Liver (tissue), 9 donors: ENCODE measurements around the gene RASAL2. TPM values are rescaled to one million over a fixed set of nuclear protein-coding genes. Genes with fewer than 3 reads are reported as not detected.

Source experiments
- DNase-seq: peaks from one replicate; pipeline ENCODE4 v3.0.0-alpha.2; 2017; ENCODE audit warnings: low spot score
- H3K27ac ChIP-seq, 2 donors: one replicate each; pipeline ENCODE4 v1.7.0; 2013; ENCODE audit warnings: inconsistent platforms in 2 of 2, low read length in 2 of 2, control low read depth in 1 of 2, low read depth in 1 of 2, mild to moderate bottlenecking in 1 of 2
- H3K27me3 ChIP-seq, 4 donors: one replicate each; pipeline versions ENCODE4 v1.6.1 to v1.7.0; 2013; ENCODE audit warnings: low read length in 3 of 4, inconsistent platforms in 1 of 4, mild to moderate bottlenecking in 1 of 4, moderate library complexity in 1 of 4; ENCODE audit not compliant: control insufficient read depth in 4 of 4, insufficient read depth in 4 of 4
- H3K36me3 ChIP-seq, 4 donors: one replicate each; pipeline versions ENCODE4 v1.6.1 to v1.7.0; 2013; ENCODE audit warnings: low read length in 3 of 4, mild to moderate bottlenecking in 3 of 4, low read depth in 1 of 4, moderate library complexity in 1 of 4; ENCODE audit not compliant: control insufficient read depth in 4 of 4, insufficient read depth in 3 of 4
- H3K4me1 ChIP-seq, 4 donors: one replicate each; pipeline versions ENCODE4 v1.6.1 to v1.7.0; 2013; ENCODE audit warnings: low read length in 3 of 4, mild to moderate bottlenecking in 3 of 4, moderate library complexity in 1 of 4; ENCODE audit not compliant: control insufficient read depth in 4 of 4, insufficient read depth in 4 of 4
- H3K4me3 ChIP-seq, 3 donors: one replicate each; pipeline versions ENCODE4 v1.6.1 to v1.7.0; 2013; ENCODE audit warnings: low read length in 3 of 3, control low read depth in 1 of 3, low read depth in 1 of 3, mild to moderate bottlenecking in 1 of 3
- H3K9ac ChIP-seq, 2 donors: one replicate each; pipeline ENCODE4 v1.7.0; 2013; ENCODE audit warnings: low read length in 2 of 2, mild to moderate bottlenecking in 2 of 2, moderate library complexity in 2 of 2, control low read depth in 1 of 2, low read depth in 1 of 2
- H3K9me3 ChIP-seq, 4 donors: one replicate each; pipeline versions ENCODE4 v1.6.1 to v1.7.0; 2013; ENCODE audit warnings: low read length in 3 of 4; ENCODE audit not compliant: control insufficient read depth in 4 of 4
- ATF3 ChIP-seq: IDR thresholded peaks from 2 replicates; pipeline ENCODE4 v1.6.1; 2016; ENCODE audit warnings: antibody characterized with exemption
- EGR1 ChIP-seq, 2 donors: IDR thresholded peaks; 2 replicates each; pipeline ENCODE4 v1.6.1; 2016 to 2018; ENCODE audit warnings: antibody characterized with exemption in 2 of 2, low read depth in 2 of 2
- FOXA1 ChIP-seq: IDR thresholded peaks from 2 replicates; pipeline ENCODE4 v1.6.1; 2016; ENCODE audit warnings: antibody characterized with exemption
- GABPA ChIP-seq, 2 donors: IDR thresholded peaks in 1 of 2; conservative IDR thresholded peaks in 1 of 2; 2 replicates each; pipeline ENCODE4 v1.6.1; 2016; ENCODE audit warnings: antibody characterized with exemption in 2 of 2, mild to moderate bottlenecking in 1 of 2, moderate library complexity in 1 of 2
- HNF4A ChIP-seq, 2 donors: conservative IDR thresholded peaks; 2 replicates each; pipeline ENCODE4 v1.6.1; 2016; ENCODE audit warnings: antibody characterized with exemption in 2 of 2, mild to moderate bottlenecking in 2 of 2
- JUND ChIP-seq, 2 donors: IDR thresholded peaks; 2 replicates each; pipeline ENCODE4 v1.6.1; 2016; ENCODE audit warnings: antibody characterized with exemption in 2 of 2
- NR2F2 ChIP-seq: IDR thresholded peaks from 2 replicates; pipeline ENCODE4 v1.6.1; 2016; ENCODE audit warnings: antibody characterized with exemption
- RAD21 ChIP-seq, 2 donors: IDR thresholded peaks; 2 replicates each; pipeline ENCODE4 v1.6.1; 2016; ENCODE audit warnings: antibody characterized with exemption in 2 of 2, mild to moderate bottlenecking in 2 of 2
- RXRA ChIP-seq, 2 donors: IDR thresholded peaks; 2 replicates each; pipeline ENCODE4 v1.6.1; 2017 to 2018; ENCODE audit warnings: antibody characterized with exemption in 2 of 2, mild to moderate bottlenecking in 1 of 2
- SP1 ChIP-seq: IDR thresholded peaks from 2 replicates; pipeline ENCODE4 v1.6.1; 2018; ENCODE audit warnings: antibody characterized with exemption, mild to moderate bottlenecking
- TAF1 ChIP-seq: conservative IDR thresholded peaks from 2 replicates; pipeline ENCODE4 v1.6.1; 2016; ENCODE audit warnings: antibody characterized with exemption, mild to moderate bottlenecking
- WGBS: extraction: QIAGEN DNeasy Blood & Tissue Kit; methylation state at CpG from one replicate; pipeline ENCODE4 v1.1.7; 2013; 5-methylcytosine and 5-hydroxymethylcytosine counted together
- polyA plus RNA-seq, 2 donors: library from polyadenylated mRNA; stranded (reverse) in 1 of 2; unstranded in 1 of 2; fragments of 200-250 nt in 1 of 2; fragments of >200 nt in 1 of 2; fragmentation: Nextera tagmentation in 1 of 2; extraction: Ambion mirVana in 1 of 2; gene quantifications; one replicate each; pipeline versions ENCODE4 v1.2.1 to v1.2.3, GENCODE V29; 2013 to 2015
- total RNA-seq, 2 donors: library from RNA; depleted of rRNA; stranded (reverse); fragments of >200 nt; gene quantifications; one replicate each; pipeline ENCODE4 v1.2.3, GENCODE V29; 2014
- TF ChIP-seq, protein P1 (sequence below): IDR thresholded peaks from 2 replicates; pipeline ENCODE4 v1.6.1; 2016; ENCODE audit warnings: antibody characterized with exemption, mild to moderate bottlenecking
- TF ChIP-seq, protein P2 (sequence below): fragments of 150-350 bp; IDR thresholded peaks from 2 replicates; pipeline ENCODE4 v1.5.1; 2017; ENCODE audit warnings: improper control_type of control experiment, low read depth, low read length; ENCODE audit not compliant: missing input control
- donor health status: healthy.
- donor health status: healthy.
- donor health status: healthy.
- donor health status: healthy.
- donor health status: healthy.

Gene RASAL2
- total and polyA plus RNA-seq, 4 donors, result 1.8 to 8.1 (median 4.1) TPM

- TF ChIP-seq FOXA1 (no peak), GABPA (IDR thresholded peaks at IDR 0.05 in 1 of 2, conservative IDR thresholded peaks at IDR 0.05 in 1 of 2) (no peak), TAF1 (no peak), RXRA (IDR thresholded peaks at IDR 0.05) (no peak), NR2F2 (no peak)
- TF ChIP-seq, protein P1, sequence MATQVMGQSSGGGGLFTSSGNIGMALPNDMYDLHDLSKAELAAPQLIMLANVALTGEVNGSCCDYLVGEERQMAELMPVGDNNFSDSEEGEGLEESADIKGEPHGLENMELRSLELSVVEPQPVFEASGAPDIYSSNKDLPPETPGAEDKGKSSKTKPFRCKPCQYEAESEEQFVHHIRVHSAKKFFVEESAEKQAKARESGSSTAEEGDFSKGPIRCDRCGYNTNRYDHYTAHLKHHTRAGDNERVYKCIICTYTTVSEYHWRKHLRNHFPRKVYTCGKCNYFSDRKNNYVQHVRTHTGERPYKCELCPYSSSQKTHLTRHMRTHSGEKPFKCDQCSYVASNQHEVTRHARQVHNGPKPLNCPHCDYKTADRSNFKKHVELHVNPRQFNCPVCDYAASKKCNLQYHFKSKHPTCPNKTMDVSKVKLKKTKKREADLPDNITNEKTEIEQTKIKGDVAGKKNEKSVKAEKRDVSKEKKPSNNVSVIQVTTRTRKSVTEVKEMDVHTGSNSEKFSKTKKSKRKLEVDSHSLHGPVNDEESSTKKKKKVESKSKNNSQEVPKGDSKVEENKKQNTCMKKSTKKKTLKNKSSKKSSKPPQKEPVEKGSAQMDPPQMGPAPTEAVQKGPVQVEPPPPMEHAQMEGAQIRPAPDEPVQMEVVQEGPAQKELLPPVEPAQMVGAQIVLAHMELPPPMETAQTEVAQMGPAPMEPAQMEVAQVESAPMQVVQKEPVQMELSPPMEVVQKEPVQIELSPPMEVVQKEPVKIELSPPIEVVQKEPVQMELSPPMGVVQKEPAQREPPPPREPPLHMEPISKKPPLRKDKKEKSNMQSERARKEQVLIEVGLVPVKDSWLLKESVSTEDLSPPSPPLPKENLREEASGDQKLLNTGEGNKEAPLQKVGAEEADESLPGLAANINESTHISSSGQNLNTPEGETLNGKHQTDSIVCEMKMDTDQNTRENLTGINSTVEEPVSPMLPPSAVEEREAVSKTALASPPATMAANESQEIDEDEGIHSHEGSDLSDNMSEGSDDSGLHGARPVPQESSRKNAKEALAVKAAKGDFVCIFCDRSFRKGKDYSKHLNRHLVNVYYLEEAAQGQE, result no peak
- WGBS, result 91% methylated on average over 10 of the region's 10 CpGs
- no peak overlapping the region for H3K9ac ChIP-seq
- H3K4me1 ChIP-seq, result no peaks in the 10 kb centered on the region
- no peak overlapping the region for H3K4me3 ChIP-seq
- no peaks in the 10 kb centered on the region for H3K27me3 ChIP-seq
- no peak for DNase-seq
- no peaks in the 10 kb centered on the region for H3K36me3 ChIP-seq
- no peak overlapping the region for H3K27ac ChIP-seq
- no peaks in the 10 kb centered on the region for H3K9me3 ChIP-seq
Observed at GRCh38 chr1:178500936-178501554, 407.1 kb downstream of the RASAL2 start.

- WGBS, result 25% methylated on average over 5 of the region's 5 CpGs
- Histone ChIP-seq H3K27ac (no peak overlapping the region), H3K4me1 (no peaks in the 10 kb centered on the region), H3K36me3 (no peaks in the 10 kb centered on the region), H3K4me3 (no peak overlapping the region), H3K27me3 (no peaks in the 10 kb centered on the region), H3K9me3 (no peaks in the 10 kb centered on the region), H3K9ac (no peak overlapping the region)
- DNase-seq, result peak; percentile 81
- TF ChIP-seq JUND (IDR thresholded peaks at IDR 0.05), result no peak
- peak; percentile 69 to 81 for TF ChIP-seq RAD21 (IDR thresholded peaks at IDR 0.05)
- TF ChIP-seq, protein P2, sequence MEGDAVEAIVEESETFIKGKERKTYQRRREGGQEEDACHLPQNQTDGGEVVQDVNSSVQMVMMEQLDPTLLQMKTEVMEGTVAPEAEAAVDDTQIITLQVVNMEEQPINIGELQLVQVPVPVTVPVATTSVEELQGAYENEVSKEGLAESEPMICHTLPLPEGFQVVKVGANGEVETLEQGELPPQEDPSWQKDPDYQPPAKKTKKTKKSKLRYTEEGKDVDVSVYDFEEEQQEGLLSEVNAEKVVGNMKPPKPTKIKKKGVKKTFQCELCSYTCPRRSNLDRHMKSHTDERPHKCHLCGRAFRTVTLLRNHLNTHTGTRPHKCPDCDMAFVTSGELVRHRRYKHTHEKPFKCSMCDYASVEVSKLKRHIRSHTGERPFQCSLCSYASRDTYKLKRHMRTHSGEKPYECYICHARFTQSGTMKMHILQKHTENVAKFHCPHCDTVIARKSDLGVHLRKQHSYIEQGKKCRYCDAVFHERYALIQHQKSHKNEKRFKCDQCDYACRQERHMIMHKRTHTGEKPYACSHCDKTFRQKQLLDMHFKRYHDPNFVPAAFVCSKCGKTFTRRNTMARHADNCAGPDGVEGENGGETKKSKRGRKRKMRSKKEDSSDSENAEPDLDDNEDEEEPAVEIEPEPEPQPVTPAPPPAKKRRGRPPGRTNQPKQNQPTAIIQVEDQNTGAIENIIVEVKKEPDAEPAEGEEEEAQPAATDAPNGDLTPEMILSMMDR, result peak; percentile 79
- TF ChIP-seq TAF1, result no peak
- no peak for TF ChIP-seq RXRA (IDR thresholded peaks at IDR 0.05)
Observed at GRCh38 chr1:178501705-178502329, 407.9 kb downstream of the RASAL2 start.

DNA sequence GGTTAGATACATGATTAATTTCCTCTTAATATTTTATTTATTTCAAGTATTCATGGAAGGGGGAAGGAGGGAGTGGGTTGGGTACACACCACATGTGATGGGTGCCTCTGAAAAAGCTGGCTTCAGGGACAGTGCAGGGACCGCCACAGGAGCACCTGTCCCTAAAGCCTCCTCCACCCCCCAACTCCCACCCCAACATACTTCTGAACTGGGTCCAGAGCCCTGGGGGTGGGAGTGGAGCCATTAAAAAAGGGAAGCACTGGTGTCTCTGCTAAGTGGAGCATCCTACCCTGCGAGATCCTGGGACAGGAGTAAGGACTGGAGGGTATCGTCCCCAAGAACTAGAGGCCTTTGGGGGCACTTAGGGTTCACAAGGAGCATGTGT is 408.4 kb downstream of the RASAL2 start:
- TF ChIP-seq JUND (IDR thresholded peaks at IDR 0.05) (no peak), HNF4A (conservative IDR thresholded peaks at IDR 0.05) (no peak), ATF3 (no peak), EGR1 (IDR thresholded peaks at IDR 0.05; ENCODE audit: low read depth in 2 of 2) (no peak), SP1 (no peak)
- Histone ChIP-seq H3K4me3 (no peak overlapping the region), H3K36me3 (no peaks in the 10 kb centered on the region), H3K27me3 (no peaks in the 10 kb centered on the region), H3K9me3 (no peaks in the 10 kb centered on the region), H3K27ac (no peak overlapping the region), H3K9ac (no peak overlapping the region), H3K4me1 (no peaks in the 10 kb centered on the region)
- no peak for DNase-seq
- 95% methylated on average over 3 of the region's 3 CpGs for WGBS
